Stimulated activated CD4-positive, alpha-beta T cell treated with anti-CD3 and anti-CD28 coated beads, Interleukin-1b, Interleukin-23, amount 100 ng/mL, for 24 hours (primary cell): ENCODE data around the gene LCE2B.

Experiments
- DNase-seq, 4 experiments: peaks; one replicate each; pipeline ENCODE4 v3.0.0-alpha.2; 2020; ENCODE audit warnings: low read depth in 4 of 4, low spot score in 1 of 4

The LCE2B gene

DNA sequence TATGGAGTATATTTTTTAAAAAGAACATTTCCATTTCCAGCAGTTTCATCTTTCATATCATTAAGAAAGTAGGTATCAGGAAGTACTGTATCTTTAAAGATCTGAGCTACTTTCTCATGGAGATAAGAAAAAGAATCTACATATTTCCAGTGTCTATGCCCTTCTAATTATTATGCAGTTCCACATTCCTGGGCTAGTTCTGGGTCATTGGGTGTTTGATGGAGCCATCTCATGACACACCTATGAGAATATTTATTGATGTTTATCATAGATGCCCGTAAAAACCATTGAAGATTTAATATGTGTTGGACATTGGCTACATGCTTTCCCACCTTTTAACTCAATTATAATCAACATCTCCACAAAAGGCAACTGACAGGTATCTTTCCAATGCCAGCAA is 43.1 kb downstream of the LCE2B start:
- no peak for DNase-seq

DNA sequence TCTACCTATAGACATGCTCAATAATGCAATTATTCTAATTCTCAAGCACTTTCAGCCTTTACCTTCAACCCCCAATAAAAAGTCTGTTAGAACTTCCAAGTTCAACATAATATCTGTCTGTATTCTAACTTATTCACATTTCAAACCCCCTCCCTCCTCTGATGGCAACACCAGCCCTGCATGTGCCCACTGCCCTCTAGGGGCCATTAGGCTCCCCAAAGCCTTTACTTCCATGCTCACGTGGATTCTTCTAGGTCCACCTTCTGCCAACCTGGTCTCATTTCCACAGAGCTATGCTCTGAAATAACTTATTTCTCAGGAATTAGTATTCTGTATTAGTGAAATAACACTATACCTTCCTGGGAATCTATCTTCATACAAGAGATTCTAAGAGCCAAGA is 49.7 kb downstream of the LCE2B start:
- no peak for DNase-seq
